GM18858 (cell line): ENCODE data around the gene SLC2A13.
"Not testable (repeated sequence)": the region's sequence is repeated elsewhere in the genome, so short reads cannot be mapped to it uniquely, and the experiment has no call there.

ENCODE experiments used
- ATAC-seq: cut with Tn5 transposase; IDR thresholded peaks from one replicate; pipeline ENCODE4 v1.9.1; 2021; ENCODE audit not compliant: unreplicated experiment

The SLC2A13 gene

GRCh38 chr12:39935839-39936238 is 170.0 kb downstream of the SLC2A13 start:
- no peak for ATAC-seq

- no peak for ATAC-seq
These were observed 170.6 kb downstream of the SLC2A13 start for GRCh38 chr12:39935275-39935674.

- no peak for ATAC-seq
These were observed 174.0 kb downstream of the SLC2A13 start for GRCh38 chr12:39931857-39932256.

GRCh38 chr12:39931231-39931630 is 174.7 kb downstream of the SLC2A13 start:
- ATAC-seq: no peak

- no peak for ATAC-seq
These were observed 175.8 kb downstream of the SLC2A13 start for GRCh38 chr12:39930101-39930500.

GRCh38 chr12:39928181-39928899 is 177.5 kb downstream of the SLC2A13 start:
- ATAC-seq: no peak

GRCh38 chr12:39923364-39923763 is 182.5 kb downstream of the SLC2A13 start:
- no peak for ATAC-seq

GRCh38 chr12:39922598-39922997 is 183.3 kb downstream of the SLC2A13 start:
- ATAC-seq: not testable (repeated sequence)

GRCh38 chr12:39920647-39921046 is 185.2 kb downstream of the SLC2A13 start:
- ATAC-seq: no peak

GRCh38 chr12:39920222-39920621 is 185.7 kb downstream of the SLC2A13 start:
- no peak for ATAC-seq

GRCh38 chr12:39919790-39920189 is 186.1 kb downstream of the SLC2A13 start:
- no peak for ATAC-seq

GRCh38 chr12:39915249-39915648 is 190.6 kb downstream of the SLC2A13 start:
- ATAC-seq: no peak

GRCh38 chr12:39912211-39912980 is 193.5 kb downstream of the SLC2A13 start:
- ATAC-seq: no peak

- ATAC-seq: no peak
These were observed 199.6 kb downstream of the SLC2A13 start for GRCh38 chr12:39906237-39906636.

- no peak for ATAC-seq
These were observed 200.7 kb downstream of the SLC2A13 start for GRCh38 chr12:39905152-39905551.

- no peak for ATAC-seq
These were observed 203.1 kb downstream of the SLC2A13 start for GRCh38 chr12:39902821-39903220.

- ATAC-seq: no peak
These were observed 208.6 kb downstream of the SLC2A13 start for GRCh38 chr12:39897315-39897714.

- ATAC-seq: not testable (repeated sequence)
These were observed 212.5 kb downstream of the SLC2A13 start for GRCh38 chr12:39893388-39893787.

- ATAC-seq: no peak
These were observed 213.7 kb downstream of the SLC2A13 start for GRCh38 chr12:39892146-39892545.

GRCh38 chr12:39887856-39888255 is 218.0 kb downstream of the SLC2A13 start:
- ATAC-seq: no peak

- no peak for ATAC-seq
These were observed 219.8 kb downstream of the SLC2A13 start for GRCh38 chr12:39886106-39886505.

- ATAC-seq: no peak
These were observed 221.2 kb downstream of the SLC2A13 start for GRCh38 chr12:39884616-39885125.
